ENCODE measurements around the gene EMC8. TPM values are rescaled to one million over a fixed set of nuclear protein-coding genes. Genes with fewer than 3 reads are reported as not detected.
A peak's percentile ranks its signal among the peaks of the same experiment; 100 is the strongest.

Gene EMC8
- total and polyA plus RNA-seq, 5 experiments from 2014 or later: 21.6 to 38.7 (median 28.6) TPM

DNA sequence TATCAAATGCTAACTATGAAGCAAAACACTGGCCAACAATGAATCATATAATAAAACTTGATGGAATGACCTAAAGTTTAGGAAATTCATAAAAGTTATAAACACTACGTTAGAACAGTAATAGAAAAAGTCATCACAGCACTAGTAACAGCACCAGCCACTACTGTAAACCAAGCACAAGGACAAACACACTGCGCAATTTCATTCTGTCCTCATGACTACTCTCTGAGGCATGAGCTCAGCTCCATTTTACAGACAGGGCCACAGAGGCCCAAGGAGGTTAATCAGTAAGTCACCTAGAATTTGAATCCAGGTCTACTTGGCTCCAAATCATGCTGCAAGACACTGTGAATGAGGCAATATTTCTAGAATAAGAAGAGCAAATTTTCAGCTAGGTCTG, 13.4 kb downstream of the EMC8 start:
- DNase-seq (no peak), ATAC-seq (no peak)
- H3K27ac Mint-ChIP-seq: peak overlapping the region in 5 of 10 donors; percentile 43 to 67 (median 66)
- H3K4me1 Mint-ChIP-seq: peaks cover 21 to 49% (median 29%) of the 10 kb centered on the region in 4 donors
- peaks cover 0 to 2% (median 0%) of the 10 kb centered on the region in 9 donors for H3K9me3 Mint-ChIP-seq
- peak overlapping the region in 1 of 10 donors; percentile 5 for H3K4me3 Mint-ChIP-seq
- peaks cover 0 to 67% (median 11%) of the 10 kb centered on the region in 3 donors for H3K36me3 Mint-ChIP-seq
- POLR2A ChIA-PET: no interaction called here
- no peaks in the 10 kb centered on the region for H3K27me3 Mint-ChIP-seq

DNA sequence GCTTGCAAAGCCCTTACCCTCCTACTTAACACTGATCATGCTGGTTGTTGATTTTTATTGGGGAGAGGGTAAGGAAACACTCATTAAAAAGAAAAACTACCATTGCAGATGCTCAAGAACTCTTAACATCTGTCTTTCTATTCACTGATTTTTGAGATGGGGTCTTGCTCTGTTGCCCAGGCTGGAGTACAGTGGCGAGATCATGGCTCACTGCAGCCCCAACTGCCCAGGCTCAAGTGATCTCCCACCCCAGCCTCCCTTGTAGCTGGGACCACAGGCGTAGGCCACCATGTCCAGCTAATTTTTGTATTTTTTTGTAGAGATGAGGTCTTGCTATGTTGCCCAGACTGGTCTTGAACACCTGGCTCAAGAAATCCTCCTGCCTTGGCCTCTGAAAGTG, 14.5 kb downstream of the EMC8 start:
- DNase-seq (no peak), ATAC-seq (no peak)

DNA sequence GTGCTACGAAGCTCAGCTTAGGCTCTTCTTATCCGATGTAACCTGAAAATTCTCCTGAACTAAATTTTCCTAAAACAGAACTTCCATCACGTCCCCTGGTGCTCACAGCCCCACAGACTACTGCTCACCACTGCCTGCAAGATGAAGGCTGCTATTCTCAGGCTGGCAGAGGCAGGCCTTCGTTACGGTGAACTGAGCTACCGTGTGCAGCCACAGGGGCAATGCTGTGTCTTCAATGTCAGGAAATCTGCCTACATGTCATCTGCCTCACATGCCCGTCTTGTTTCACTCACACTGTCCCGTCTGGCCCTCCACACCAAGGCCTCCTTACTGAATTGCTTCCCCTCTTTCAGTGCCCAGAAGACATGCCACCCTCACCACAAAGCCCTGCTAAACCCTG, 15.9 kb downstream of the EMC8 start:
- H3K9me3 Mint-ChIP-seq: no peaks in the 10 kb centered on the region
- H3K4me1 Mint-ChIP-seq: peaks cover 9 to 24% (median 12%) of the 10 kb centered on the region in 4 donors
- H3K27ac Mint-ChIP-seq: peak overlapping the region in 4 of 10 donors; percentile 22 to 45 (median 38)
- ATAC-seq (no peak), DNase-seq (no peak)
- POLR2A ChIA-PET: no interaction called here
- no peaks in the 10 kb centered on the region for H3K27me3 Mint-ChIP-seq
- H3K36me3 Mint-ChIP-seq: peaks cover 0 to 81% (median 16%) of the 10 kb centered on the region in 3 donors
- H3K4me3 Mint-ChIP-seq: no peak overlapping the region

More for the DNA sequence above, 14.5 kb downstream of the EMC8 start:
- Mint-ChIP-seq H3K4me3 (no peak overlapping the region), H3K4me1 (peaks cover 14 to 38% (median 18%) of the 10 kb centered on the region in 4 donors), H3K9me3 (peaks cover 0 to 2% (median 0%) of the 10 kb centered on the region in 9 donors), H3K27ac (no peak overlapping the region), H3K27me3 (no peaks in the 10 kb centered on the region), H3K36me3 (peaks cover 0 to 75% (median 19%) of the 10 kb centered on the region in 3 donors)
- POLR2A ChIA-PET: interaction anchor here (0.6 kb wide), 1 partner anchor 21 kb away, joined by 3 read pairs; no protein-coding TSS in a partner anchor

DNA sequence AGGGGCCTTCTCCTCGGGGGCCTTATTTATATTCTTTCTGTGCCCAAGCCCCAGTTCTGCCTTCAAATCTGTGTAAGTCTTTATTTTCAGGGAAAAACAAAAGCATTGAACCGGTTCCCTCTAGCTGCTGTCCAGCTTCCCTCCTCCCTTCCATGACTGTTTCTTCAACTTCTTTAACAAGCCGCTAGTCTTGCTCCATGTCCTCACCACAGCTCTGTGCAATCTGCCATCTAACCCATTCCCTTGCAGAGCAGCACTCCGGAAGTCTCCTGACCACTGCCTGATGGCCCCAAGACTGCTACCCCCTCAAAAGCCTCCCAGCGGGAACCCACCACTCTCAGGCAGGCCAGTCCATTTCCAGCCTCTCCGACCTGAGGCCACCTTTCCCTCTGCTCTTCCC, 16.9 kb downstream of the EMC8 start:
- no peak for DNase-seq
- Mint-ChIP-seq H3K4me3 (no peak overlapping the region), H3K36me3 (peaks cover 0 to 82% (median 16%) of the 10 kb centered on the region in 3 donors), H3K27ac (peak overlapping the region in 5 of 10 donors; percentile 8 to 81 (median 47)), H3K4me1 (peaks cover 9 to 19% (median 12%) of the 10 kb centered on the region in 4 donors), H3K27me3 (no peaks in the 10 kb centered on the region), H3K9me3 (no peaks in the 10 kb centered on the region)
- POLR2A ChIA-PET: no interaction called here
- ATAC-seq: no peak

DNA sequence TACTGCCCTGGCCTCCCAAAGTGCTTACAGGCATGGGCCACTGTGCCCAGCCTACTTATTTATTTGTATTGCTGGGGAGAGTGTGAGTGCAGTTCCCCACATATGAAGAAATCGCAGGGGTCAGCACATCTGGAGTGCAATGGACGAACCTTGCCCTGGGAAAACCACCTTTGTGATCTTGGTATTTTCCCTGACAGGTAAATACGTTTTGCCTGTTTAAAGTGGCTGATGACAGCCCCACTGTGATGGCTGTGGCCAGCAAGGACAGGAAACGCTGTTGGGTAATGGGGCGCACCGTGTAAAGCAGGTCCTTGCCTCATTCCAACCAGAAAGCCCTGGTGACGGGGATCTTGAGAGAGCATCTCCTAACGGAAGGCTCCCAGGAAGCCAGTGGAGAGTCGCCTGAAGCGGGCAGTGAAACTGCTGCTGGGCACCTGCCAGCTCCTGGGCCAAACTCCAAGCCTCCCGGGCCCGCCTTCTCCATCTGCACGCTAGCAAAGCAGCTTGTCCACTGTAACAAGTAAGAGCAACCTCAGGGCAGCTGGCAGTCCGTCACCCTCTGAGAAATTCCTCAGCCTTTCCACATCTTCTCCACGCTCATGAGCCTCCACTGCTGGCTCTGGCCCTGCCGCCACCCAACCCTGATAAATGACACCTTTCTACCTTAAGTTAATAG, 17.5 kb downstream of the EMC8 start:
- Mint-ChIP-seq H3K4me3 (no peak overlapping the region), H3K27ac (peak overlapping the region in 4 of 10 donors; percentile 8 to 47 (median 26)), H3K36me3 (peaks cover 0 to 79% (median 16%) of the 10 kb centered on the region in 3 donors), H3K9me3 (no peaks in the 10 kb centered on the region), H3K4me1 (peaks cover 9 to 18% (median 12%) of the 10 kb centered on the region in 4 donors), H3K27me3 (no peaks in the 10 kb centered on the region)
- POLR2A ChIA-PET: no interaction called here
- DNase-seq (no peak), ATAC-seq (no peak)

DNA sequence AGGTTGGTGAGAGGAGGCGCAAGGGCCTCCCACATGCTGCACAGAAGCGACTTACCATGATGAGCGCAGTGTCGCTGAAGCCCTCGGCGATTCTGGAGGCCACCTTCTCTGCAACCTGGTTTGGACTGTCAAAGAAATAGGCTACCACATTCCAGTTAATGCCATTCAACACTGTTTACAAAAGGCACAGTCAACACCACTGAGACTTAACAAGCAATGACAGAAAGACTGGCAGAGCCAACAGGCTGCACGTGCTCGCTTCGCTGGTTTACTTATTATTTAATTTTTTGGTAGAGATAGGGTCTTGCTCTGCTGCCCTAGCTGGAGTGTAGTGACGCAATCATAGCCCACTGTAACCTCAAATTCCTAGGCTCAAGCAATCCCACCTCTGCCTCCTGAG, 18.2 kb downstream of the EMC8 start:
- Mint-ChIP-seq H3K36me3 (peaks cover 0 to 81% (median 16%) of the 10 kb centered on the region in 3 donors), H3K27ac (peak overlapping the region in 2 of 10 donors; percentile 22 to 62), H3K4me1 (peaks cover 7 to 15% (median 9%) of the 10 kb centered on the region in 4 donors), H3K27me3 (no peaks in the 10 kb centered on the region), H3K4me3 (no peak overlapping the region), H3K9me3 (no peaks in the 10 kb centered on the region)
- DNase-seq (no peak), ATAC-seq (no peak)
- POLR2A ChIA-PET: no interaction called here

DNA sequence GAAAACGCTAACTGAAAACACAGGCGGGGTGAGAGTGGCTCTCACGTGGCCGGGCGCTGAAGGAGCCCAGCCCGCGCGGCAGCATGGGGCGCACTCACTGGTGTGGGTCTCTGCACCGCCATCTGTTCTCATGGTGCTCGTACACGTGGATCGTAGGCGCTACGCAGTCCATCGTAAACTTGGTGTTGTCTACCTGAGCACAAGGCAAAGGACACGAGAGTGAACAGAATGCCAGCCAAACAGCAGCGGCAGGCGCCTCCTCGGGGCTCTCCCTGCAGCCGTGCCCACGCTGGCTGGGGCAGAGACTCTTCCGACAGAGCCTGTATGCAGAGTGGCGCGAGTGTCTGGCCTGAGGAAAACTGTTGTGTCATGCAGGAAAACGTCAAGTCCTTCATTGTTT, 19.1 kb downstream of the EMC8 start:
- no peak for ATAC-seq
- Mint-ChIP-seq H3K9me3 (no peaks in the 10 kb centered on the region), H3K27me3 (no peaks in the 10 kb centered on the region), H3K27ac (no peak overlapping the region), H3K4me3 (no peak overlapping the region), H3K4me1 (peaks cover 0 to 8% (median 5%) of the 10 kb centered on the region in 4 donors), H3K36me3 (peaks cover 0 to 75% (median 16%) of the 10 kb centered on the region in 3 donors)
- POLR2A ChIA-PET: no interaction called here
- no peak for DNase-seq

DNA sequence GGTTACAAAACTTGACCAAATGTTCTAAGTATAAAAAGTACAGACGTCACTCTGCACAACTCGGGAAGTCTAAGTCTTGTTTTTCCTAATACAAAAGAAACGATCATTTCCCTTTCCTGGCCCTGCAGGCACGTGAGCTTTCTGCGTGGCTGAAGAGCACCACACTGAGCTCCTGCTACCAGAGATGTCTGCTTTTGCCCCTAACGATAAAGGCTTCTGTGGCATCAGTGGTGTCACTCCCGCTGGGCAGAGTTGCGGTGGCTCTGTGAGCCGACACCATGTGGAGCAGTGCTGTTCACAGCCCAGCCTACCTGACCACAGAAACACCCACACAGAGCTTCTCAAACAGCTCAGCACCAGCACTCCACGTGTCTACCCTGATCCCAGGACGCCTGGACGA, 20.5 kb downstream of the EMC8 start:
- DNase-seq: no peak
- Mint-ChIP-seq H3K27ac (peak overlapping the region in 4 of 10 donors; percentile 14 to 73 (median 40)), H3K9me3 (no peaks in the 10 kb centered on the region), H3K27me3 (no peaks in the 10 kb centered on the region), H3K36me3 (peaks cover 0 to 76% (median 16%) of the 10 kb centered on the region in 3 donors), H3K4me3 (no peak overlapping the region), H3K4me1 (peaks cover 0 to 8% (median 5%) of the 10 kb centered on the region in 4 donors)
- POLR2A ChIA-PET: no interaction called here
- ATAC-seq: no peak

DNA sequence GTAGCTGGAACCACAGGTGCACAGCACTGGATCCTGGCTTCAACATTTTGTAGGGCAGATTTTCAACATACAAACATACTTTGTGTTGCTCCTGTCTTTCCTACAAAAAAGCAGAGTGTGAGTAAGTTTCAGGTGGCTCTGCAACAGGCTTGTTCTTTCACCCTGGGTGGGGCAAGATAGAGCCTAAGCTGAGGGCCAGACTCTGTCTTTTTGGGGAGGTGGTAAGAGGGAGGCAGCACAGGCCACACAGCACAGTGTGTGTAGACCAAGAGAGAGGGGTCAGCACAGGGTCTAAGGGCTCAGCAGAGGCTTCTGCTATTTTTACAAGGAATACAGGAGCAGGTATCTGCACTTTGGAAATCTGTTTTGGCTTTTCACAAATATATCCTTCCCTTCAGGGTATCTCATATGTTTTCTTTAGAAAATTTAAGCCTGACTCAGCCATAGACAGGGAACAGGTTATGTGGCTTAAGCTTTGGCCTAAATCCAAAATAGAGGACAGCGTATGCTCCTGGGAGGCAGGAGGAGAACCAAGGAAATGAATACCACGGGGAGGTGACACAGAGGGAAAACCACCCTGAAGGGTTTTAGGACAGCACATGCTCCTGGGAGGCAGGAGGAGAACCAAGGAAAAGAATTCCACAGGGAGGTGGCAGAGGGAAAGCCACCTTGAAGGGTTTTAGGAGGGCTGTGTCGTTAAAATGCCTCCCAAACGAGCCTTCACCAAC, 21.6 kb downstream of the EMC8 start:
- peak in 1 of 10 donors; percentile 15 for DNase-seq
- no peak for ATAC-seq
- Mint-ChIP-seq H3K36me3 (peaks cover 0 to 67% (median 16%) of the 10 kb centered on the region in 3 donors), H3K4me3 (no peak overlapping the region), H3K9me3 (no peaks in the 10 kb centered on the region), H3K27me3 (no peaks in the 10 kb centered on the region), H3K4me1 (peaks cover 0 to 7% (median 3%) of the 10 kb centered on the region in 4 donors), H3K27ac (peak overlapping the region in 4 of 10 donors; percentile 44 to 63 (median 55))
- POLR2A ChIA-PET: no interaction called here

DNA sequence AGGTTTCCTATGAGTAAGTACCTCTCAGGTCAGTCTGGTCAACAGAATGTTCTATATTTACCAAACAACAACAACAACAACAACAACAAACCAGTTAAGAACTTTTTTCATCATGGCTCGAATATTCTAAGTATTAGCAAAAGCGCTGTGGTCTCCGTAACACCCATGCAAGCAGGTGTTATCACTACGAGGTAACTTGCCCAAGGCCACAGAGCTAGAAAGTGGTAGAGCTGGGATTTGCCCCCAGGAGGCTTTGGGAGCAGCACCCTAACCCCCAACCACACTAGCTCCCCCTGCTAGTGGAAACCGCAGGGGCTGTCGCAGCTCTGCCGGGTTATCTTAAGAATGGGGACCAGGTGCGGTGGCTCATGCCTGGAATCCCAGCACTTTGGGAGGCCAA, 24.5 kb downstream of the EMC8 start:
- H3K4me3 Mint-ChIP-seq: no peak overlapping the region
- POLR2A ChIA-PET: interaction anchor here (1.2 kb wide), 1 partner anchor 51 kb away, joined by 4 read pairs; no protein-coding TSS in a partner anchor
- ATAC-seq (no peak), DNase-seq (peak in 1 of 10 donors; percentile 57)
- H3K9me3 Mint-ChIP-seq: no peaks in the 10 kb centered on the region
- peaks cover 0 to 56% (median 15%) of the 10 kb centered on the region in 3 donors for H3K36me3 Mint-ChIP-seq
- H3K27ac Mint-ChIP-seq: peak overlapping the region in 1 of 10 donors; percentile 60
- peaks cover 0 to 7% (median 0%) of the 10 kb centered on the region in 4 donors for H3K4me1 Mint-ChIP-seq
- no peaks in the 10 kb centered on the region for H3K27me3 Mint-ChIP-seq

DNA sequence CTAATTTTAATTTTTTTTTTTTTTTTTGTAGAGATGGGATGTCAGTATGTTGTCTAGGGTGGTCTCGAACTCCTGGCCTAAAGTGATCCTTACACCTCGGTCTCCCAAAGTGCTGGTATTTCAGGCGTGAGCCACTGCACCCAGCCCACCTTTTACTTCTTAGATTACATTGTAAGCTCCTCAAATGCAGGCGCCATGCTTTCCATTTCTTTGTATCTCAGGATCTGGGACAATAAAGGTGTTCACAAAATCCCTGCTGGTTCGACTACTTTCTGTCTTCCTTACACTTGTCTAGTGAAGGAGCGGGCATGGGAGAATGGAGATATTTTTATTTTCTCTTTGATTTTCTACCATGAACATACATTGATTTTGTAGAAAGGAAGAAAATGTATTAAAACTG, 25.2 kb downstream of the EMC8 start:
- ATAC-seq: no peak
- no peak for DNase-seq
- H3K4me3 Mint-ChIP-seq: no peak overlapping the region
- POLR2A ChIA-PET: interaction anchor here (0.7 to 1.2 kb wide), 5 partner anchors 13 to 355 kb away, joined by 3 to 4 read pairs (median 4); no protein-coding TSS in a partner anchor
- H3K36me3 Mint-ChIP-seq: peaks cover 0 to 54% (median 14%) of the 10 kb centered on the region in 3 donors
- no peaks in the 10 kb centered on the region for H3K9me3 Mint-ChIP-seq
- no peak overlapping the region for H3K27ac Mint-ChIP-seq
- H3K27me3 Mint-ChIP-seq: no peaks in the 10 kb centered on the region
- H3K4me1 Mint-ChIP-seq: peaks cover 0 to 5% (median 0%) of the 10 kb centered on the region in 4 donors

DNA sequence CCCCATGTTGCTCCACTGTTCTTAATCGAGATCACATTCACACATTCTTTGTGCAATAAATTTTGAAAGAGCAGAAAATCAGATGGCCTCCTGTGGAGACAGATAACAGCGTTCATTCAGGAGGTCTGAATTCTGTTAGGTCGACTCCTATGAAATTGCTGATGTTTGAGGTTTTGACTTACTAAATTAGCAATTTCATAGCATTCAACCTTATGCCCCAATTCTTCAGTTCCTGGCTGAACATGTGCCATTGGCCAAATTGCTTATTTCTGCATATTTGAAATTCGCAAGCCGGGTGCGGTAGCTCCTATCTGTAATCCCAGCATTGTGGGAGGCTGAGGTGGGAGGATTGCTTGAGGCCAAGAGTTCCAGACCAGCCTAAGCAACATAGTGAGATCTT, 26.3 kb downstream of the EMC8 start:
- ATAC-seq (no peak), DNase-seq (peak in 1 of 10 donors; percentile 23)
- Mint-ChIP-seq H3K27ac (no peak overlapping the region), H3K27me3 (no peaks in the 10 kb centered on the region), H3K36me3 (peaks cover 0 to 43% (median 9%) of the 10 kb centered on the region in 3 donors), H3K9me3 (no peaks in the 10 kb centered on the region), H3K4me3 (no peak overlapping the region), H3K4me1 (no peaks in the 10 kb centered on the region)
- POLR2A ChIA-PET: no interaction called here

DNA sequence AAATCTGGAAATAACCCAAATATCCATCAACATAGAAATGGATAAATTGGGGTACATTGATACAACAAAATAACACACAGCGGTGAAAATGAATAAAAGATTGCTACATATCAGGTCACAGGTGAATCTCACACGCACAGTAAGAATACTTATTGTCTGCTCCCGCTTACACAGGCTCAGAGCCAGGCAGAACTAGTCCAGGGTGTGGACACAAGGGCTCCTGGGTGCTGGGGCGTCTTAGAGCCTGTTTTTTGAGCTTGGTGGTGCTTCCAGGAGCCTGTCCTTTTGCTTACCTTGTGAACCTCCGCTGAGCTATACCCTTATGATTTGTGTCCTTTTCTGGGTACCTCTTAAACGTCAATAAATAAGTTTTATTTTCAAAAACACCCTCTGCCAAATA, 28.6 kb downstream of the EMC8 start:
- H3K4me3 Mint-ChIP-seq: no peak overlapping the region
- H3K9me3 Mint-ChIP-seq: no peaks in the 10 kb centered on the region
- H3K27me3 Mint-ChIP-seq: no peaks in the 10 kb centered on the region
- DNase-seq (no peak), ATAC-seq (no peak)
- H3K36me3 Mint-ChIP-seq: peaks cover 0 to 24% (median 9%) of the 10 kb centered on the region in 3 donors
- peaks cover 0 to 3% (median 0%) of the 10 kb centered on the region in 4 donors for H3K4me1 Mint-ChIP-seq
- H3K27ac Mint-ChIP-seq: peak overlapping the region in 1 of 10 donors; percentile 47
- POLR2A ChIA-PET: interaction anchor here (0.6 to 0.7 kb wide), 2 partner anchors 12 to 461 kb away, joined by 3 to 5 read pairs; no protein-coding TSS in a partner anchor

All from naive thymus-derived CD8-positive, alpha-beta T cell (primary cell).